HEK293 (cell line): ENCODE results near the gene LMF1.

ENCODE experiments used
- ZNF768 ChIP-seq: fragments of 450-650 bp; formaldehyde crosslinking; IDR thresholded peaks from 2 replicates; pipeline ENCODE4 v1.5.1; 2018; ENCODE audit warnings: missing biosample characterization, mild to moderate bottlenecking, missing genetic modification characterization
- TF ChIP-seq, protein P1 (sequence below): fragments of 450-650 bp; formaldehyde crosslinking; IDR thresholded peaks from 2 replicates; pipeline ENCODE4 v1.5.1; 2016; ENCODE audit warnings: missing biosample characterization, missing genetic modification characterization

GRCh38 chr16:915546-915945 lies 55.2 kb downstream of the LMF1 start:
- no peak for TF ChIP-seq ZNF768
- TF ChIP-seq, protein P1, sequence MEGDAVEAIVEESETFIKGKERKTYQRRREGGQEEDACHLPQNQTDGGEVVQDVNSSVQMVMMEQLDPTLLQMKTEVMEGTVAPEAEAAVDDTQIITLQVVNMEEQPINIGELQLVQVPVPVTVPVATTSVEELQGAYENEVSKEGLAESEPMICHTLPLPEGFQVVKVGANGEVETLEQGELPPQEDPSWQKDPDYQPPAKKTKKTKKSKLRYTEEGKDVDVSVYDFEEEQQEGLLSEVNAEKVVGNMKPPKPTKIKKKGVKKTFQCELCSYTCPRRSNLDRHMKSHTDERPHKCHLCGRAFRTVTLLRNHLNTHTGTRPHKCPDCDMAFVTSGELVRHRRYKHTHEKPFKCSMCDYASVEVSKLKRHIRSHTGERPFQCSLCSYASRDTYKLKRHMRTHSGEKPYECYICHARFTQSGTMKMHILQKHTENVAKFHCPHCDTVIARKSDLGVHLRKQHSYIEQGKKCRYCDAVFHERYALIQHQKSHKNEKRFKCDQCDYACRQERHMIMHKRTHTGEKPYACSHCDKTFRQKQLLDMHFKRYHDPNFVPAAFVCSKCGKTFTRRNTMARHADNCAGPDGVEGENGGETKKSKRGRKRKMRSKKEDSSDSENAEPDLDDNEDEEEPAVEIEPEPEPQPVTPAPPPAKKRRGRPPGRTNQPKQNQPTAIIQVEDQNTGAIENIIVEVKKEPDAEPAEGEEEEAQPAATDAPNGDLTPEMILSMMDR (tag by site-specific recombination), result no peak
